ENCODE data around the gene PITPNC1. TPM values are rescaled to one million over a fixed set of nuclear protein-coding genes. Genes with fewer than 3 reads are reported as not detected.
A peak's percentile ranks its signal among the peaks of the same experiment; 100 is the strongest.

PITPNC1 gene
- total and polyA plus RNA-seq, 2 of the 13 experiments (the other 11 are each of a cell fraction or from before 2014, with no cell fraction given): 4.1 to 5.7 TPM

- no peak for TF ChIP-seq DBP (CRISPR knock-in tag; IDR thresholded peaks at IDR 0.05; ENCODE audit: not compliant biosample characterization)
- peak; percentile 45; the same call in 1 of the 2 replicates for TF ChIP-seq ZMYM4 (CRISPR knock-in tag; IDR thresholded peaks at IDR 0.05)
- TF ChIP-seq ZKSCAN8 (CRISPR knock-in tag; IDR thresholded peaks at IDR 0.05; ENCODE audit: borderline replicate concordance): no peak
- TF ChIP-seq ARID5B (CRISPR knock-in tag; IDR thresholded peaks at IDR 0.05): 0 out of 2 replicates have a peak, but pooled peaks have one; percentile 32
- TF ChIP-seq ZBTB10 (CRISPR knock-in tag; IDR thresholded peaks at IDR 0.05; ENCODE audit: borderline replicate concordance): no peak
- TF ChIP-seq ELF3 (CRISPR knock-in tag; IDR thresholded peaks at IDR 0.05): no peak
- TF ChIP-seq AGO2 (optimal IDR thresholded peaks at IDR 0.05; ENCODE audit: low read depth, low read length): no peak
- TF ChIP-seq ZNF17 (CRISPR knock-in tag; IDR thresholded peaks at IDR 0.05): no peak
- no peak for TF ChIP-seq ZSCAN25 (CRISPR knock-in tag; IDR thresholded peaks at IDR 0.05)
- peak; percentile 53 for TF ChIP-seq HNF4A (CRISPR knock-in tag; IDR thresholded peaks at IDR 0.05)
- 0 out of 2 replicates have a peak, but pooled peaks have one; percentile 26 for TF ChIP-seq FOXP4 (CRISPR knock-in tag; IDR thresholded peaks at IDR 0.05)
- TF ChIP-seq ZNF800 (CRISPR knock-in tag; IDR thresholded peaks at IDR 0.05): no peak
- no peak for TF ChIP-seq SMC3 (IDR thresholded peaks at IDR 0.05; ENCODE audit: low read length)
- TF ChIP-seq HOMEZ (CRISPR knock-in tag; IDR thresholded peaks at IDR 0.05; ENCODE audit: low read depth): peak; percentile 17; the same call in 1 of the 2 replicates
- TF ChIP-seq ZFX (CRISPR knock-in tag; IDR thresholded peaks at IDR 0.05; ENCODE audit: low read depth): peak; percentile 35; the same call in 1 of the 2 replicates
- TF ChIP-seq ZSCAN30 (CRISPR knock-in tag; IDR thresholded peaks at IDR 0.05): no peak
These were observed 182.4 kb downstream of the PITPNC1 start (continued) for GRCh38 chr17:67559381-67559966.
